ENCODE data around the gene ARL4C.

DNA sequence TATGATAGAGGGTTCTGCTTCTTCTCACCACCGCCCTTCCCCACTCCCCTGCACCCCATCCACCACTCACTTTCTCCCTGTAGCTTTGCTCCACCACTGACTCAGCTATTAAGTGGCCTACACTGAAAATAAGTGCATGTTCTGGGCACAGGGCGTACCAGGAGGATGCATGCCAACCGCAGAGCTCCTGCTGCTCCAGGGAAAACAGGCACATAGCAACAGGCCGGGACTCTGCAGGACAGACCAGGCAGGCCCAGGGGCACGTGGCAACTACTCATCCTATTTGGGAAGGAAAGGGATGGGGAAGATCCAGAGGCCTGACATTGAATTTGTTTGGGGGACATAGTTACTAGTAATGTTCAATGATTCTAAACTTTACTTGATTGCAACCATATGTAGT, 28.4 kb downstream of the ARL4C start:
- TF ChIP-seq, protein P1, sequence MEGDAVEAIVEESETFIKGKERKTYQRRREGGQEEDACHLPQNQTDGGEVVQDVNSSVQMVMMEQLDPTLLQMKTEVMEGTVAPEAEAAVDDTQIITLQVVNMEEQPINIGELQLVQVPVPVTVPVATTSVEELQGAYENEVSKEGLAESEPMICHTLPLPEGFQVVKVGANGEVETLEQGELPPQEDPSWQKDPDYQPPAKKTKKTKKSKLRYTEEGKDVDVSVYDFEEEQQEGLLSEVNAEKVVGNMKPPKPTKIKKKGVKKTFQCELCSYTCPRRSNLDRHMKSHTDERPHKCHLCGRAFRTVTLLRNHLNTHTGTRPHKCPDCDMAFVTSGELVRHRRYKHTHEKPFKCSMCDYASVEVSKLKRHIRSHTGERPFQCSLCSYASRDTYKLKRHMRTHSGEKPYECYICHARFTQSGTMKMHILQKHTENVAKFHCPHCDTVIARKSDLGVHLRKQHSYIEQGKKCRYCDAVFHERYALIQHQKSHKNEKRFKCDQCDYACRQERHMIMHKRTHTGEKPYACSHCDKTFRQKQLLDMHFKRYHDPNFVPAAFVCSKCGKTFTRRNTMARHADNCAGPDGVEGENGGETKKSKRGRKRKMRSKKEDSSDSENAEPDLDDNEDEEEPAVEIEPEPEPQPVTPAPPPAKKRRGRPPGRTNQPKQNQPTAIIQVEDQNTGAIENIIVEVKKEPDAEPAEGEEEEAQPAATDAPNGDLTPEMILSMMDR (IDR thresholded peaks at IDR 0.05), result no peak
- TF ChIP-seq POLR2A (IDR thresholded peaks at IDR 0.05) (no peak), POLR2AphosphoS5 (IDR thresholded peaks at IDR 0.05; ENCODE audit: insufficient read depth in 1 of 2, low read depth in 1 of 2) (peak in 1 of 2 donors; percentile 42)
